AG09319 (cell line): ENCODE measurements around the gene LRRC8A.
A peak's percentile ranks its signal among the peaks of the same experiment; 100 is the strongest.

Experiments used
- DNase-seq: peaks from one replicate; pipeline ENCODE4 v3.0.0-alpha.2; 2010; ENCODE audit warnings: low read depth; ENCODE audit errors: extremely low read depth
- TF ChIP-seq, protein P1 (sequence below): IDR thresholded peaks from 2 replicates; pipeline ENCODE4 v1.5.1; 2011; ENCODE audit warnings: low read depth, mild to moderate bottlenecking, inconsistent platforms, low read length, moderate library complexity

LRRC8A gene

DNA sequence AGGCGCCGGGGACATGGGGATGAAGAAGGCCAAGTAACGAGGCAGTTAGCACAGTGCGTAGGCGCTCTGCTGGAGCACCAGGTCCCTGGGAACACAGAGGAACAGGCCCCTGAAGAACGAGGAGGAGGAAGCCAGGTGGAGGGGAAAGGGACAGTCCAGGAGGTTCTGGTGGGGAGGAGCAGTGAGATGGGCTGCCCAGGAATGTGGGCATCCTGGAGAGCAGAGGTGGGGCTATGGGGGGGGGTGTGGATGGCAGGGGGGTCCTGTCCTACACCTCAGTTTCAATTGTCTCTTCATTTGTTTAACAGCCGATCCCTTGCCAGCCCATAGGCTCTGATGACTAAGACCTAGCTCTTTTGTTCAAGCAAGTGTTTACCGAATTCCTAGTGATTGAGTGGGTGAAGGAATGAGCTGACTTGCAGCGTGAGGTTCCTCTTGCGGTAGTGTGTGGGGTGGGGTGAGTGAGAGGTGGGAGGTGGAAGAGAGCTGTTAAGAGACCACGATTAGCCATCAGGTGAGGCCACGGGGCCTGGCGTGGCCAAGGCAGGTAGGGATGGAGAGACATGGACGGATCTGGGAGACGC, 30.4 kb downstream of the LRRC8A start:
- peak; percentile 48 for DNase-seq

DNA sequence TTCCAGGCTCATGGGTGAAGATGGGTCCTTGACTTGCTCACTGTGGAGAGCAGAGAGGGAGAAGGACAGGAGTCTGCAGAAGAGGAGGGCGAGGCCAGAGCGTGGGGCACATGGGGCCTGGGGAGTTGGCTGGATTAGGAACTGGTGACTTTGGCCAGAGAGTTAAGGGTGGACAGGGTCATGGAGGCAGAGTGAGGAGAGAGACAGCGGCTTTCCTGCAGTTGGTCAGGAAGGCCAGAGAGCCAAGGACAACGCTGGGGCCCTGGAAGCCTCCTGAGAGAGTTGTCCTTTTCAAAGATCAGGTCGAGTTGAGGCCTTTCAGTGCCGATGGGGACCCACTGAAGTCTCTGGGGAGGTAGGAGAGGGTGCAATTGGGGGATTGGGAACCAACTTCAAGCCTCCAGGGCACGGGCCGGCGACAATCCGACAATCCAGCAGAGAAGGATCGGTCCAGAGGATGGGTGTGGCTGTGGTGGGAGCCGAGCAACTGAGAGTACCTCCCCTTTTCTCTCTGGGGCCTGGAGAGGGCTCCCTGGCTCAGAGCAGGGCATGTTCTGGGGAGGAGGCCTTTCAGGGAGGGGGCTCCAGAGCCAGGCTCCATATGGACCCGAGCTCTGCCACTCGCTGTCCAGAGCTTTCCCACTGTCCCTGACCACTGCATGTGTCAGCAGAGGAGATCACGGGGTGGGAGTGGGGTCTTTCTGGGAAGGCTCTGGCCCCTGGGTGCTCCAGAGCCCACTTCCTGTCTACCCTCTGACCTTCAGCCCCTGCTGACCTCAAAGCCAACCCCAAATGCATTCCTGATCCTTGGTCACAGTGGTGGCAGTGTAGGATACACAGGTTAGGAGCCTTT, 31.3 kb downstream of the LRRC8A start:
- TF ChIP-seq, protein P1, sequence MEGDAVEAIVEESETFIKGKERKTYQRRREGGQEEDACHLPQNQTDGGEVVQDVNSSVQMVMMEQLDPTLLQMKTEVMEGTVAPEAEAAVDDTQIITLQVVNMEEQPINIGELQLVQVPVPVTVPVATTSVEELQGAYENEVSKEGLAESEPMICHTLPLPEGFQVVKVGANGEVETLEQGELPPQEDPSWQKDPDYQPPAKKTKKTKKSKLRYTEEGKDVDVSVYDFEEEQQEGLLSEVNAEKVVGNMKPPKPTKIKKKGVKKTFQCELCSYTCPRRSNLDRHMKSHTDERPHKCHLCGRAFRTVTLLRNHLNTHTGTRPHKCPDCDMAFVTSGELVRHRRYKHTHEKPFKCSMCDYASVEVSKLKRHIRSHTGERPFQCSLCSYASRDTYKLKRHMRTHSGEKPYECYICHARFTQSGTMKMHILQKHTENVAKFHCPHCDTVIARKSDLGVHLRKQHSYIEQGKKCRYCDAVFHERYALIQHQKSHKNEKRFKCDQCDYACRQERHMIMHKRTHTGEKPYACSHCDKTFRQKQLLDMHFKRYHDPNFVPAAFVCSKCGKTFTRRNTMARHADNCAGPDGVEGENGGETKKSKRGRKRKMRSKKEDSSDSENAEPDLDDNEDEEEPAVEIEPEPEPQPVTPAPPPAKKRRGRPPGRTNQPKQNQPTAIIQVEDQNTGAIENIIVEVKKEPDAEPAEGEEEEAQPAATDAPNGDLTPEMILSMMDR: no peak
- no peak for DNase-seq

More for the DNA sequence above, 30.4 kb downstream of the LRRC8A start:
- TF ChIP-seq, protein P1: no peak

DNA sequence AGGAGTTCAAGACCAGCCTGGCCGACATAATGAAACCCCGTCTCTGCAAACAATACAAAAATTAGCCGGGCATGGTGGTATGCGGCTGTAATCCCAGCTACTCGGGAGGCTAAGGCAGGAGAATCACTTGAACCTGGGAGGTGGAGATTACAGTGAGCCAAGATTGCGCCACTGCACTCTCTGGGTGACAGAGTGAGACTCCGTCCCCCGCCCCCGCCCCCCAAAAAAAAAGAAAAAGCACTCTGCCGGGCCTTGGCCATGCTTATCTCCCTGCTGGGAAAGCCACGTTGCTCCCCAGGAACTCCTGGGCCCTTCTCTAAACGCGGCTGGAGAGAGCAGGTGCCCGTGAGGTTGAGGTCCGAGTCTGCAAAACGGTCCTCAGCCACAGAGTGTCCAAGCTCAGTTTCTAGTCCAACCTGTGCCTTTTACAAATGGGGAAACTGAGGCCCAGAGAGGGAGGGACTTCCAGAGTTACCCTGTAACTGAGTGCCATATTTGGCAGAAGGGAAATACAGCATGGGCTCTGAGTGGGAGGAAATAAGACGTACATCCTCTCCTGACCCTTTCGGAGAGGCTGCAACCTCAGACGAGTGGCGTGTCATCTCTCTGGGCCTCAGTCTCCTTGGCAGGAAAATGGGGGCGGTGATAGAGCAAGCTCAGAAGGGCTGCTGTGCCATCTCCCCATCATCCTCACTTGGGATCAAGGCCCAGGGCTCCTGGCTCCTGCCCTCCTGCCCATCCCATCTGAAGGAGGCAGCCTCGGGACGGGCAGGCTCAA, 32.3 kb downstream of the LRRC8A start:
- DNase-seq: no peak
- TF ChIP-seq, protein P1: no peak

DNA sequence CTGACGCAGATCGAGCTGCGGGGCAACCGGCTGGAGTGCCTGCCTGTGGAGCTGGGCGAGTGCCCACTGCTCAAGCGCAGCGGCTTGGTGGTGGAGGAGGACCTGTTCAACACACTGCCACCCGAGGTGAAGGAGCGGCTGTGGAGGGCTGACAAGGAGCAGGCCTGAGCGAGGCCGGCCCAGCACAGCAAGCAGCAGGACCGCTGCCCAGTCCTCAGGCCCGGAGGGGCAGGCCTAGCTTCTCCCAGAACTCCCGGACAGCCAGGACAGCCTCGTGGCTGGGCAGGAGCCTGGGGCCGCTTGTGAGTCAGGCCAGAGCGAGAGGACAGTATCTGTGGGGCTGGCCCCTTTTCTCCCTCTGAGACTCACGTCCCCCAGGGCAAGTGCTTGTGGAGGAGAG, 34.3 kb downstream of the LRRC8A start:
- TF ChIP-seq, protein P1: no peak
- no peak for DNase-seq

DNA sequence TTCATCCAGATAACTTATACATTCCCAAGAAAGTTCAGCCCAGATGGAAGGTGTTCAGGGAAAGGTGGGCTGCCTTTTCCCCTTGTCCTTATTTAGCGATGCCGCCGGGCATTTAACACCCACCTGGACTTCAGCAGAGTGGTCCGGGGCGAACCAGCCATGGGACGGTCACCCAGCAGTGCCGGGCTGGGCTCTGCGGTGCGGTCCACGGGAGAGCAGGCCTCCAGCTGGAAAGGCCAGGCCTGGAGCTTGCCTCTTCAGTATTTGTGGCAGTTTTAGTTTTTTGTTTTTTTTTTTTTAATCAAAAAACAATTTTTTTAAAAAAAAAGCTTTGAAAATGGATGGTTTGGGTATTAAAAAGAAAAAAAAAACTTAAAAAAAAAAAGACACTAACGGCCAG, 34.8 kb downstream of the LRRC8A start:
- TF ChIP-seq, protein P1: no peak
- DNase-seq: no peak

DNA sequence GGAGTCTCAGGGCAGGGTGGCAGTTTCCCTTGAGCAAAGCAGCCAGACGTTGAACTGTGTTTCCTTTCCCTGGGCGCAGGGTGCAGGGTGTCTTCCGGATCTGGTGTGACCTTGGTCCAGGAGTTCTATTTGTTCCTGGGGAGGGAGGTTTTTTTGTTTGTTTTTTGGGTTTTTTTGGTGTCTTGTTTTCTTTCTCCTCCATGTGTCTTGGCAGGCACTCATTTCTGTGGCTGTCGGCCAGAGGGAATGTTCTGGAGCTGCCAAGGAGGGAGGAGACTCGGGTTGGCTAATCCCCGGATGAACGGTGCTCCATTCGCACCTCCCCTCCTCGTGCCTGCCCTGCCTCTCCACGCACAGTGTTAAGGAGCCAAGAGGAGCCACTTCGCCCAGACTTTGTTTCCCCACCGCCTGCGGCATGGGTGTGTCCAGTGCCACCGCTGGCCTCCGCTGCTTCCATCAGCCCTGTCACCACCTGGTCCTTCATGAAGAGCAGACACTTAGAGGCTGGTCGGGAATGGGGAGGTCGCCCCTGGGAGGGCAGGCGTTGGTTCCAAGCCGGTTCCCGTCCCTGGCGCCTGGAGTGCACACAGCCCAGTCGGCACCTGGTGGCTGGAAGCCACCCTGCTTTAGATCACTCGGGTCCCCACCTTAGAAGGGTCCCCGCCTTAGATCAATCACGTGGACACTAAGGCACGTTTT, 35.4 kb downstream of the LRRC8A start:
- DNase-seq: peak; percentile 49
- TF ChIP-seq, protein P1: no peak
